ENCODE measurements around the gene MACROH2A2.

MACROH2A2 gene

GRCh38 chr10:70132098-70133029, 79.7 kb downstream of the MACROH2A2 start, which contains the start of gene AIFM2:
Gene AIFM2, minus strand, starts transcription at chr10:70132825. Its CDS starts 8,741 bp downstream, at chr10:70124084.
- Histone ChIP-seq H3K36me3 (no peaks in the 10 kb centered on the region), H3K27ac (no peak within 1 kb of the TSS)
- TF ChIP-seq CTCF (IDR thresholded peaks at IDR 0.05): no peak

GRCh38 chr10:70135046-70135445, 82.4 kb downstream of the MACROH2A2 start:
- TF ChIP-seq CTCF (IDR thresholded peaks at IDR 0.05): no peak
- no peak overlapping the region for H3K27ac ChIP-seq
- H3K27me3 ChIP-seq: peaks cover 34% of the 10 kb centered on the region
- H3K4me3 ChIP-seq (ENCODE audit: low read depth in 1 of 2, low read length in 1 of 2): no peak overlapping the region
- peaks cover 17 to 22% of the 10 kb centered on the region in 2 experiments for H3K4me1 ChIP-seq (ENCODE audit: control insufficient read depth in 1 of 2, insufficient read depth in 1 of 2, low read depth in 1 of 2, low read length in 1 of 2)
- no peaks in the 10 kb centered on the region for H3K9me3 ChIP-seq
- peaks cover 9% of the 10 kb centered on the region for H3K36me3 ChIP-seq

More at GRCh38 chr10:70132098-70133029, 79.7 kb downstream of the MACROH2A2 start, which contains the start of gene AIFM2:
- peak within 1 kb of the TSS; percentile 31 to 67 for H3K4me3 ChIP-seq (ENCODE audit: low read depth in 1 of 2, low read length in 1 of 2)
- H3K9me3 ChIP-seq: no peaks in the 10 kb centered on the region
- peaks cover 17 to 22% of the 10 kb centered on the region in 2 experiments for H3K4me1 ChIP-seq (ENCODE audit: control insufficient read depth in 1 of 2, insufficient read depth in 1 of 2, low read depth in 1 of 2, low read length in 1 of 2)
- peaks cover 34% of the 10 kb centered on the region for H3K27me3 ChIP-seq

GRCh38 chr10:70135684-70136083, 83.0 kb downstream of the MACROH2A2 start:
- no peaks in the 10 kb centered on the region for H3K9me3 ChIP-seq
- no peak overlapping the region for H3K4me3 ChIP-seq (ENCODE audit: low read depth in 1 of 2, low read length in 1 of 2)
- no peak for TF ChIP-seq CTCF (IDR thresholded peaks at IDR 0.05)
- peaks cover 9% of the 10 kb centered on the region for H3K36me3 ChIP-seq
- peaks cover 17 to 22% of the 10 kb centered on the region in 2 experiments for H3K4me1 ChIP-seq (ENCODE audit: control insufficient read depth in 1 of 2, insufficient read depth in 1 of 2, low read depth in 1 of 2, low read length in 1 of 2)
- H3K27ac ChIP-seq: no peak overlapping the region
- H3K27me3 ChIP-seq: peaks cover 29% of the 10 kb centered on the region

- TF ChIP-seq CTCF (IDR thresholded peaks at IDR 0.05): no peak
- H3K36me3 ChIP-seq: peaks cover 9% of the 10 kb centered on the region
- H3K9me3 ChIP-seq: no peaks in the 10 kb centered on the region
- H3K27ac ChIP-seq: no peak overlapping the region
- H3K4me1 ChIP-seq (ENCODE audit: control insufficient read depth in 1 of 2, insufficient read depth in 1 of 2, low read depth in 1 of 2, low read length in 1 of 2): peaks cover 14 to 19% of the 10 kb centered on the region in 2 experiments
- no peak overlapping the region for H3K4me3 ChIP-seq (ENCODE audit: low read depth in 1 of 2, low read length in 1 of 2)
- peaks cover 14% of the 10 kb centered on the region for H3K27me3 ChIP-seq
These were observed 84.5 kb downstream of the MACROH2A2 start for GRCh38 chr10:70137135-70137534.

- H3K27me3 ChIP-seq: peaks cover 3% of the 10 kb centered on the region
- peaks cover 9% of the 10 kb centered on the region for H3K36me3 ChIP-seq
- H3K27ac ChIP-seq: no peak overlapping the region
- TF ChIP-seq CTCF (IDR thresholded peaks at IDR 0.05): no peak
- no peaks in the 10 kb centered on the region for H3K9me3 ChIP-seq
- no peak overlapping the region for H3K4me3 ChIP-seq (ENCODE audit: low read depth in 1 of 2, low read length in 1 of 2)
- peaks cover 5 to 8% of the 10 kb centered on the region in 2 experiments for H3K4me1 ChIP-seq (ENCODE audit: control insufficient read depth in 1 of 2, insufficient read depth in 1 of 2, low read depth in 1 of 2, low read length in 1 of 2)
These were observed 85.6 kb downstream of the MACROH2A2 start for GRCh38 chr10:70137927-70138883.

Measured in neutrophil (primary cell).